Left ventricle myocardium inferior (tissue), 1 donor: Measurements from ENCODE around the gene GAA. TPM values are rescaled to one million over a fixed set of nuclear protein-coding genes. Genes with fewer than 3 reads are reported as not detected.
"Not testable (repeated sequence)": the region's sequence is repeated elsewhere in the genome, so short reads cannot be mapped to it uniquely, and the experiment has no call there.

Experiments
- DNase-seq: peaks from one replicate; pipeline ENCODE4 v3.0.0-alpha.2; 2020
- H3K27ac ChIP-seq: fragments of 200-600 bp; replicated peaks from 2 replicates; pipeline ENCODE4 v1.8.0; 2021
- H3K27me3 ChIP-seq: fragments of 200-600 bp; 2 replicates; pipeline ENCODE4 v1.8.0; 2021; ENCODE audit warnings: low read depth
- H3K36me3 ChIP-seq: fragments of 200-600 bp; 2 replicates; pipeline ENCODE4 v1.8.0; 2021
- H3K4me1 ChIP-seq: fragments of 200-600 bp; 2 replicates; pipeline ENCODE4 v1.8.0; 2021
- H3K4me3 ChIP-seq: fragments of 200-600 bp; 2 replicates; pipeline ENCODE4 v1.8.0; 2021; ENCODE audit warnings: mild to moderate bottlenecking, moderate library complexity
- H3K9me3 ChIP-seq: fragments of 200-600 bp; replicated peaks from 2 replicates; pipeline ENCODE4 v1.8.0; 2021
- intact Hi-C: fragments of 100-400 bp; cut with micrococcal nuclease; formaldehyde crosslinking; loops from one replicate; pipeline ENCODE4 v1.11.0; 2022
- total RNA-seq: library from RNA; stranded (reverse); fragmentation: NEBNext Ultra II Directional; extraction: Animal tissue kit (Norgen Biotek cat#: 25700); gene quantifications from one replicate; pipeline ENCODE4 v1.2.1, GENCODE V29; 2021
- TF ChIP-seq, protein P1 (sequence below): fragments of 200-600 bp; IDR thresholded peaks from 2 replicates; pipeline ENCODE4 v1.8.0; 2021; ENCODE audit warnings: antibody characterized with exemption, mild to moderate bottlenecking, borderline replicate concordance
- donor health status: DM: no; HTN: yes; CAD: no; lungs with severe emphysema.

Gene GAA
- total RNA-seq, 1 donor from 2014 or later, result 44.4 TPM

DNA sequence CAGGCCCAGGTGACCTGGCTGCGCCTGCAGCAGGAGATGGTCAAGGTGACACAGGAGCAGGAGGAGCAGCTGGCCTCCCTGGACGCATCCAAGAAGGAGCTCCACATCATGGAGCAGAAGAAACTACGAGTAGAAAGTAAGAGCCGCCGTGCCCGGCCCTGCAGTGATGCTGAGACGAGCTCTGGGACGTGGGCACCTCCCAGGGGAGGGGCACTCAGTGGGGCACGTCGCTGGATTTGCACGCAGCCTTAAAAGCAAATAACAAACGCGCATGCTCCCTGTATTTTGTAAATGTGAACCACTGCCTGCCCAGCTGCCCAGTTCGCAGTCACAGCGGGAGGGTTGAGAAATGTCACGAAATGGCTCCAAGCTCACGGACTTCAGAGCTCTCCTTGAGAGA lies 15.3 kb upstream of the GAA start:
- DNase-seq, result no peak
- TF ChIP-seq, protein P1, sequence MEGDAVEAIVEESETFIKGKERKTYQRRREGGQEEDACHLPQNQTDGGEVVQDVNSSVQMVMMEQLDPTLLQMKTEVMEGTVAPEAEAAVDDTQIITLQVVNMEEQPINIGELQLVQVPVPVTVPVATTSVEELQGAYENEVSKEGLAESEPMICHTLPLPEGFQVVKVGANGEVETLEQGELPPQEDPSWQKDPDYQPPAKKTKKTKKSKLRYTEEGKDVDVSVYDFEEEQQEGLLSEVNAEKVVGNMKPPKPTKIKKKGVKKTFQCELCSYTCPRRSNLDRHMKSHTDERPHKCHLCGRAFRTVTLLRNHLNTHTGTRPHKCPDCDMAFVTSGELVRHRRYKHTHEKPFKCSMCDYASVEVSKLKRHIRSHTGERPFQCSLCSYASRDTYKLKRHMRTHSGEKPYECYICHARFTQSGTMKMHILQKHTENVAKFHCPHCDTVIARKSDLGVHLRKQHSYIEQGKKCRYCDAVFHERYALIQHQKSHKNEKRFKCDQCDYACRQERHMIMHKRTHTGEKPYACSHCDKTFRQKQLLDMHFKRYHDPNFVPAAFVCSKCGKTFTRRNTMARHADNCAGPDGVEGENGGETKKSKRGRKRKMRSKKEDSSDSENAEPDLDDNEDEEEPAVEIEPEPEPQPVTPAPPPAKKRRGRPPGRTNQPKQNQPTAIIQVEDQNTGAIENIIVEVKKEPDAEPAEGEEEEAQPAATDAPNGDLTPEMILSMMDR, result no peak
- Histone ChIP-seq H3K27ac (no peak overlapping the region), H3K27me3 (no peaks in the 10 kb centered on the region), H3K4me1 (peaks cover 6% of the 10 kb centered on the region), H3K36me3 (no peaks in the 10 kb centered on the region), H3K9me3 (no peaks in the 10 kb centered on the region), H3K4me3 (no peak overlapping the region)
- intact Hi-C loops, result no loop called here

DNA sequence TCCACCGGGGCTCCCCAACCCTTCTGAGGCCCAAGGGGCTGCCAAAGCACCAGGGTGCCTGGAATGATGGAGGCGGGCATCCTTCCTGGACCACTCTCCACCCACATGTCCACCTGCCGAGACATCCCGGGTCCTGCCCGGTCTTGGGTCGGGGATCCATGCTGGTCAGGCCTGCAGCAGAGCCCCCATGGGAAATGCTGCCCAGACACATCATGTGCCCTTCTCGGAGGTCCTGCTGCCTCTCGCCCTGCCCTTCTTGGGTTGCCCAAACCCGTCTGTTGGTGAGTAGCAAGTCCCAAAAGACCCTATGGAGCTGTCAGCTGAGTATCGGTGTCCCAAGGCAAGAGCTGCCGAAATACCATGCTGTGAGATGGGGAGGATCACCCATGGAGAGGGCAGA lies 14.8 kb upstream of the GAA start:
- intact Hi-C loops, result no loop called here

DNA sequence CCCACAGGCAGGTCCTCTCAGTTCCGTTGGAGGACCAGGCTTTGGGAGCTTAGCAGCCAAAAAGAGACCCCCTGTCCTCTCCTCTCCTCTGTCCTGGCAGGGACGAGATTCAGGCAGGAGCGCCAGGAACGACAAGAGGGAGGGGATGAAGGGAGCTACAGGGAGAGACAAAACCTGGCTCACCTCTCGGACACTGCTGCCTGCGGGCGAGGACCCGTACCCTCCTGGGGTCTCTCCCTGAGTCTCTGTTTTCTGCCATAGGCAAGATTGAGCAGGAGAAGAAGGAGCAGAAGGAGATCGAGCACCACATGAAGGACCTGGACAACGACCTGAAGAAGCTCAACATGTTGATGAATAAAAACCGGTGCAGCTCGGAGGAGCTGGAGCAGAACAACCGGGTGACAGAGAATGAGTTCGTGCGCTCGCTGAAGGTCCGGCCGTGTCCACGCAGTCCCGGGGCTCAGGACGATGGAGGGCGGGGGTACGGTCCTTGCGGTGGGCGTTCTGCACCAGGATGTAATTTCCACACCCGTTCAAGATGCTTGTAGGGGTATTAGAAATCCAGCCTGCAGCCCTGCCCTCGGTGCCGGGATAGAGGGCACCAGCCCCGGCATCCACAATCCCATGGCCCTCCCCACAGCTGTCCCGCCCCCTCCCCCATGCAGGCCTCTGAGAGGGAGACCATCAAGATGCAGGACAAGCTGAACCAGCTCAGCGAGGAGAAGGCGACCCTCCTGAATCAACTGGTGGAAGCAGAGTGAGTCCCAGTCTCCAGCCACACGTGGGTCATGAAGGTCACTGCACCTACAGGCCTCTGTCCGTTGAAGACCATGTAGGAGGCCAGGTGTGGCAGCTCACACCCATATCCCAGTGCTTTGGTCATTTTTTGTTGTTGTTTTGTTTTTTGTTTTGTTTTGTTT lies 13.8 kb upstream of the GAA start:
- TF ChIP-seq, protein P1, result no peak
- no peak overlapping the region for H3K27ac ChIP-seq
- intact Hi-C loops, result no loop called here

More for the DNA sequence above, 14.8 kb upstream of the GAA start:
- Histone ChIP-seq H3K4me1 (peaks cover 6% of the 10 kb centered on the region), H3K9me3 (no peaks in the 10 kb centered on the region), H3K4me3 (no peak overlapping the region), H3K36me3 (no peaks in the 10 kb centered on the region), H3K27ac (no peak overlapping the region), H3K27me3 (no peaks in the 10 kb centered on the region)
- TF ChIP-seq, protein P1, result no peak
- DNase-seq, result no peak

DNA sequence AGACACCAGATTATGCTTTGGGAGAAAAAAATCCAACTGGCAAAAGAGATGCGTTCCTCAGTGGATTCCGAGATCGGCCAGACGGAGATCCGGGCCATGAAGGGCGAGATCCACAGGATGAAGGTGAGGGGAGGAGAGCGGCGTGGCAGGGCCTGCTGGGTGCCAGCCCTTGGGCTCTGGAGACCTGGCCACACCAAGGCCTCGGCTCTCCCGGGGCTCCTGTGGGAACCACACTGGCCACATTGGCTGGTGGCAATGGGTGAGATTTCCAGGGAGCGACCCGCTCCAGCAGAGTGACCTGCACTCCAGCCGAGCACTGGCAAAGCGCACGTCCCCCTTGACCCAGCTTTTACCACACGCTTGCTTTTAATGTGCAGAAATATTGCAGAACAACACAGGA lies 11.6 kb upstream of the GAA start:
- Histone ChIP-seq H3K4me1 (no peaks in the 10 kb centered on the region), H3K27ac (no peak overlapping the region), H3K27me3 (no peaks in the 10 kb centered on the region), H3K9me3 (no peaks in the 10 kb centered on the region), H3K4me3 (no peak overlapping the region), H3K36me3 (no peaks in the 10 kb centered on the region)
- TF ChIP-seq, protein P1, result no peak
- no peak for DNase-seq
- intact Hi-C loops, result no loop called here

More for the DNA sequence above, 13.8 kb upstream of the GAA start:
- no peak for DNase-seq
- Histone ChIP-seq H3K4me1 (peaks cover 3% of the 10 kb centered on the region), H3K4me3 (no peak overlapping the region), H3K27me3 (no peaks in the 10 kb centered on the region), H3K9me3 (no peaks in the 10 kb centered on the region), H3K36me3 (no peaks in the 10 kb centered on the region)

DNA sequence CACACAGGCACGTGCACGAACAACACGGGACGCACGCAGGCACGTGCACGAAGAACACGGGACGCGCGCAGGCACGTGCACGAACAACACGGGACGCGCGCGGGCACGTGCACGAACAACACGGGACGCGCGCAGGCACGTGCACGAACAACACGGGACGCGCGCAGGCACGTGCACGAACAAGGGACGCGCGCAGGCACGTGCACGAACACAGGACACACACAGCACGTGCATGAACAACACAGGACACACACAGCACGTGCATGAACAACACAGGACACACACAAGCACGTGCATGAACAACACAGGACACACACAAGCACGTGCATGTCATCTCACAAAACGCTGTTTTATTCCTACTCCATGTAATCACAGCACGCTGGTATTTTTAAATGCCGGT lies 11.2 kb upstream of the GAA start:
- intact Hi-C loops, H3K4me3 ChIP-seq, DNase-seq: not testable (repeated sequence)

DNA sequence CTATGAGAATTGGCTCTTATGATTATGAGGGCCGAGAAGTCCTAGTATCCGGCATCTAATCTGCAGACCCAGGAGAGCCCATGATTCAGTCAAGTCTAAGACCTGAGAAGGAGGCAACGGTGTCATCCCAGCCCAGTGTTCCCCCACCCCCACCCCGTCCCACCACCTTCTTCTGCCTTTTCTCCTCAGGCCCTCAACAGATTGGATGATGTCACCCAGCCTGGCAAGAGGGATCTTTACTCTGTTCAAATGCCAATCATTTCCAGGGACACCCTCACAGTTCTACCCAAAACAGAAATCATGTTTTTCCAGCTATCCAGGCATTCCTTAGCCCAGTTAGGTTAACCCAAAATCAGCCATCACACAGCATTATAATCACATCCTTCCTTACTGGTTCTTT lies 10.0 kb upstream of the GAA start:
- intact Hi-C loops, result no loop called here
- TF ChIP-seq, protein P1, result no peak
- Histone ChIP-seq H3K36me3 (no peaks in the 10 kb centered on the region), H3K9me3 (no peaks in the 10 kb centered on the region), H3K4me3 (no peak overlapping the region), H3K27ac (no peak overlapping the region), H3K4me1 (no peaks in the 10 kb centered on the region), H3K27me3 (no peaks in the 10 kb centered on the region)
- DNase-seq, result no peak

More for the DNA sequence above, 11.2 kb upstream of the GAA start:
- H3K27me3 ChIP-seq, H3K4me1 ChIP-seq, H3K36me3 ChIP-seq, H3K9me3 ChIP-seq, H3K27ac ChIP-seq: not testable (repeated sequence)
